Mucosa of descending colon (tissue), 3 donors: ENCODE data around the gene EEF2KMT. TPM values are rescaled to one million over a fixed set of nuclear protein-coding genes. Genes with fewer than 3 reads are reported as not detected.

Experiments
- ATAC-seq: fragments of 200-7000 bp; cut with Tn5 transposase; one replicate; pipeline ENCODE4 v1.9.1; 2020; ENCODE audit warnings: mild to moderate bottlenecking, moderate library complexity
- DNase-seq, 3 donors: peaks; one replicate each; pipeline ENCODE4 v3.0.0-alpha.2; 2020
- H3K36me3 ChIP-seq: fragments of 200-600 bp; one replicate; pipeline ENCODE4 v1.8.0; 2021; ENCODE audit warnings: low read depth, mild to moderate bottlenecking
- H3K4me1 ChIP-seq: fragments of 200-600 bp; one replicate; pipeline ENCODE4 v1.8.0; 2021; ENCODE audit warnings: low read depth, mild to moderate bottlenecking
- H3K4me3 ChIP-seq: fragments of 200-600 bp; one replicate; pipeline ENCODE4 v1.8.0; 2021; ENCODE audit warnings: mild to moderate bottlenecking
- H3K9me3 ChIP-seq: fragments of 200-600 bp; one replicate; pipeline ENCODE4 v1.8.0; 2021; ENCODE audit warnings: mild to moderate bottlenecking
- CTCF ChIP-seq: fragments of 200-600 bp; IDR thresholded peaks from one replicate; pipeline ENCODE4 v1.8.0; 2022; ENCODE audit warnings: antibody characterized with exemption, mild to moderate bottlenecking
- intact Hi-C, 2 donors: fragments of 100-400 bp; cut with DNase I in 1 of 2; cut with micrococcal nuclease in 1 of 2; formaldehyde crosslinking; loops; one replicate each; pipeline versions ENCODE4 v1.11.0 to v1.11.1; 2022; cut with DNase I, micrococcal nuclease
- total RNA-seq, 3 donors: library from RNA; stranded (reverse); fragmentation: NEBNext Ultra II Directional in 2 of 3; extraction: Animal tissue kit (Norgen Biotek cat#: 25700) in 2 of 3; gene quantifications; one replicate each; pipeline versions ENCODE4 v1.2.1 to v1.2.4, GENCODE V29; 2021 to 2023
- donor health status: DM: no; HTN: no; CAD: no; lungs with moderate emphysema.
- donor health status: DM: no; HTN: no; CAD: no.
- donor health status: DM: no; HTN: yes; CAD: no.

The EEF2KMT gene
- total RNA-seq, 3 donors from 2014 or later = 5.7 to 7.5 (median 7.0) TPM

DNA sequence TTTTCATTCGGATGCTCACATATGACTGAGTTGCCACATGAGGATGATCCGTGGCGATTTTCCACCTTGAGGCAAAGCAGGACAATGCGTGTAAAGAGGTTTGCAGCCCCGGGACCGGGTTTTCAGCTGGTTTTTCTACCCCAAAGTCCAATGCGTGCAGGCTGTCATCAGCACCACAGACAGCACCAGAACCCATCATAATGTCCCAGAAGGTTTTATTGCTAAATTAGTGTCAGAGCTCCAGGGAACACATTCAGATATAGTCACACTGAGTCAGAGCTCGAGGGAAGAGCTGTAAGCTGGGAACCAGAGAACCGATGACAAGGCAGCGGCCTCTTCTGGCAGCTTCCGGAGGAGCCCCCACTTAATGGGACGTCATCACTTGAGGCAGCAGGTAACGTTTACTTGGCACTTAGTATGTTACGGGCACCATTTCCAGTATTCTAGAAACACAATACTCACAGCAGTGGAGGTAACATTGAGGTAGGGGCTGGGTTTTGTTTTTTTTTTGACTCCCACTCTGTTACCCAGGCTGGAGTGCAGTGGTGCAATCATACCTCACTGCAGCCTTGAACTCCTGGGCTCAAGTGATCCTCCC lies 54.9 kb downstream of the EEF2KMT start:
- Histone ChIP-seq H3K4me1 (no peaks in the 10 kb centered on the region), H3K36me3 (no peaks in the 10 kb centered on the region)
- intact Hi-C loops = no loop called here

GRCh38 chr16:5041600-5042133 lies 55.9 kb downstream of the EEF2KMT start:
- TF ChIP-seq CTCF = no peak
- no peak overlapping the region for H3K4me3 ChIP-seq
- intact Hi-C loops = no loop called here
- ATAC-seq (no peak), DNase-seq (no peak)
- no peaks in the 10 kb centered on the region for H3K9me3 ChIP-seq
- H3K36me3 ChIP-seq = no peaks in the 10 kb centered on the region
- H3K4me1 ChIP-seq = no peaks in the 10 kb centered on the region

More for the DNA sequence above, 54.9 kb downstream of the EEF2KMT start:
- no peak for ATAC-seq
- no peak for DNase-seq
- TF ChIP-seq CTCF = no peak
- Histone ChIP-seq H3K4me3 (no peak overlapping the region), H3K9me3 (no peaks in the 10 kb centered on the region)

DNA sequence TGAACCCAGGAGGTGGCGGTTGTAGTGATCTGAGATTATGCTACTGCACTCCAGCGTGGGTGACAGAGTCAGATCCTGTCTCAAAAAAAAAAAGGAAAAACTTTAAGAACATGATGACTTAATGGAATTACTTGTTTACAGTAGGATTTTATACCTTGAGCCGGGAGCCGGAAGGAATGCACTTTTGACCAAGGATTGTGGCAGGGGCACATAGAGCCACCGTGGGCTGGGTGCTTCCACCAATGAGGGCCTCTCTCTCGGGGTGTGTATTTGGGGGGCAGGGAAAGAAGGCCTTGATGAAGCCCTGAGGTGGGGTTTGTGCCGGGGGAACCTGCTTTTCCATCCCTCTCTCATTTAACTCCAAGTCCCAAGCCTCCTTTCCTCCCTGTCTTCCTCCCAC lies 57.1 kb downstream of the EEF2KMT start:
- H3K9me3 ChIP-seq = no peaks in the 10 kb centered on the region
- DNase-seq (no peak), ATAC-seq (no peak)
- H3K4me3 ChIP-seq = no peak overlapping the region
- H3K36me3 ChIP-seq = no peaks in the 10 kb centered on the region
- intact Hi-C loops = no loop called here
- no peaks in the 10 kb centered on the region for H3K4me1 ChIP-seq
- no peak for TF ChIP-seq CTCF

- Histone ChIP-seq H3K36me3 (no peaks in the 10 kb centered on the region), H3K4me1 (peaks cover 19% of the 10 kb centered on the region), H3K4me3 (no peak overlapping the region), H3K9me3 (no peaks in the 10 kb centered on the region)
- ATAC-seq = no peak
- DNase-seq = no peak
- intact Hi-C loops = no loop called here
- TF ChIP-seq CTCF = no peak
Measured at GRCh38 chr16:5036228-5037156, 61.1 kb downstream of the EEF2KMT start.

DNA sequence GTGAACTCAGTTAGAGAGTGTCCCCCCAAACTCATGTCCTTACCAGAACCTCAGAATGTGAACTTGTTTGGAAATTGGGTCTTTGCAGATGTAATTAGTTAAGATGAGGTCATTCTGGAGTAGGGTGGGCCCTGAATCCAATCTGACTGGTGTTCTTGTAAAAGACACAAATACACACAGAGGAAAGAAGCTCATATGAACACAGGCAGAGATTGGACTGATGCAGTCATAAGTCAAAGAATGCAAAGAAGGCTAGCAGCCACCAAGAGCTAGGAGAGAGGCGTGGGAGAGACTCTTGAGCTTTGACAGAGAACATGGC lies 61.7 kb downstream of the EEF2KMT start:
- Histone ChIP-seq H3K36me3 (no peaks in the 10 kb centered on the region), H3K4me3 (no peak overlapping the region), H3K4me1 (peaks cover 19% of the 10 kb centered on the region), H3K9me3 (no peaks in the 10 kb centered on the region)
- ATAC-seq (no peak), DNase-seq (no peak)
- intact Hi-C loops = no loop called here
- no peak for TF ChIP-seq CTCF

Other genes with a start within 250 kb of the EEF2KMT start
- 10 to 100 TPM; 10.8 to 22.1 (median 13.9) TPM for gene PPL, start 160.6 kb downstream of the EEF2KMT start, total RNA-seq
- gene SEC14L5, start 139.5 kb downstream of the EEF2KMT start, total RNA-seq = 1 to 10 TPM; 1.3 to 1.6 (median 1.4) TPM
- gene NAGPA, start 63.9 kb downstream of the EEF2KMT start, total RNA-seq = 10 to 100 TPM; 21.5 to 34.7 (median 24.9) TPM
- gene C16orf89, start 31.8 kb downstream of the EEF2KMT start, total RNA-seq = 1 to 10 TPM; 2.5 to 5.0 (median 3.3) TPM
- gene ALG1, start 26.0 kb downstream of the EEF2KMT start, total RNA-seq = 10 to 100 TPM; 17.7 to 32.2 (median 29.0) TPM